ENCODE results near the gene C1QTNF5. TPM values are rescaled to one million over a fixed set of nuclear protein-coding genes. Genes with fewer than 3 reads are reported as not detected.
A peak's percentile ranks its signal among the peaks of the same experiment; 100 is the strongest.

Gene C1QTNF5
- total RNA-seq, 1 donor from 2014 or later, result 0.90 TPM

GRCh38 chr11:119368121-119369034, 27.7 kb upstream of the C1QTNF5 start:
- Histone ChIP-seq H2AFZ (replicated peaks) (no peak overlapping the region), H3K4me2 (peak overlapping the region; percentile 3), H3K9me3 (ENCODE audit: low read depth) (no peaks in the 10 kb centered on the region), H3K79me2 (ENCODE audit: low read depth) (no peaks in the 10 kb centered on the region), H3K4me3 (no peak overlapping the region), H3K27ac (no peak overlapping the region), H3K36me3 (no peaks in the 10 kb centered on the region), H3K27me3 (peaks cover 30% of the 10 kb centered on the region), H3K9ac (no peak overlapping the region), H4K20me1 (ENCODE audit: low read depth) (peaks cover 16% of the 10 kb centered on the region), H3F3A (ENCODE audit: low read depth) (peaks cover under 1% of the 10 kb centered on the region), H3K4me1 (peaks cover 21% of the 10 kb centered on the region)
- peaks cover 2% of the 10 kb centered on the region for H3K9me3 Mint-ChIP-seq
- H3K27ac Mint-ChIP-seq, result peak overlapping the region; percentile 37
- peaks cover 21% of the 10 kb centered on the region for H3K27me3 Mint-ChIP-seq (ENCODE audit: insufficient read depth, low read depth)
- peaks cover 56% of the 10 kb centered on the region for H3K4me1 Mint-ChIP-seq
- no peak overlapping the region for H3K4me3 Mint-ChIP-seq
- DNase-seq (ENCODE audit: low spot score), result peak; percentile 52
- no peaks in the 10 kb centered on the region for H3K36me3 Mint-ChIP-seq
- TF ChIP-seq CTCF (IDR thresholded peaks at IDR 0.05) (no peak), EZH2 (IDR thresholded peaks at IDR 0.05) (no peak), EZH2phosphoT487 (IDR thresholded peaks at IDR 0.05) (no peak)

DNA sequence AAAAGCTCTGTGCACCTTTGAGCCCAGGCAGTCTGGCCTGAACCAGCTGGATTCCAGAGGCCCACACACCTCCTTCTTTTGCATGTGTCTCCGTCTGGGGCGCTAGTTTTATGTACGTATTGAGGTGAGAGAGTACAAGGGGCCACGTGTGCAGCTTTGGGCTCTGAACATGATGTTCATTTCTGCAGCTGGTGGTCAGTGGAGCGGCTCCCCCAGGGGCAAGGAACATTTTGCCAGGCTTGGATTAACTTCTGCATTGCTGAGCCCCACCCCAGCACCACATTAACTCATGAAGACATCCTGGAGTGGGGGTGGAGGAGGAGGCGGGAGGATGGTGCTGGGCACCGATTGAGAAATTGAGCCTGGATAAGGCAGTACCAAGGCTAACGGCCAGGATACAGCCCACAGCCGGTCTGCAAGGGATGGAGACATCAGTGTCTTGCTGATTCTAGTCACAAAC, 27.0 kb upstream of the C1QTNF5 start:
- no peak overlapping the region for H3K27ac Mint-ChIP-seq
- H3K27me3 Mint-ChIP-seq (ENCODE audit: insufficient read depth, low read depth), result peaks cover 23% of the 10 kb centered on the region
- Histone ChIP-seq H3K79me2 (ENCODE audit: low read depth) (no peaks in the 10 kb centered on the region), H2AFZ (replicated peaks) (no peak overlapping the region), H3K9me3 (ENCODE audit: low read depth) (no peaks in the 10 kb centered on the region), H3K27me3 (peaks cover 37% of the 10 kb centered on the region), H3K27ac (no peak overlapping the region), H3F3A (ENCODE audit: low read depth) (peaks cover 8% of the 10 kb centered on the region), H4K20me1 (ENCODE audit: low read depth) (peaks cover 22% of the 10 kb centered on the region), H3K9ac (no peak overlapping the region), H3K4me1 (peaks cover 25% of the 10 kb centered on the region), H3K36me3 (no peaks in the 10 kb centered on the region), H3K4me3 (no peak overlapping the region), H3K4me2 (no peak overlapping the region)
- no peak for DNase-seq (ENCODE audit: low spot score)
- H3K9me3 Mint-ChIP-seq, result peaks cover 2% of the 10 kb centered on the region
- H3K36me3 Mint-ChIP-seq, result no peaks in the 10 kb centered on the region
- no peak overlapping the region for H3K4me3 Mint-ChIP-seq
- TF ChIP-seq CTCF (IDR thresholded peaks at IDR 0.05) (no peak), EZH2phosphoT487 (IDR thresholded peaks at IDR 0.05) (no peak), EZH2 (IDR thresholded peaks at IDR 0.05) (no peak)
- H3K4me1 Mint-ChIP-seq, result peaks cover 56% of the 10 kb centered on the region

- H3K4me1 ChIP-seq, result peaks cover 31% of the 10 kb centered on the region
- no peaks in the 10 kb centered on the region for H3K79me2 ChIP-seq (ENCODE audit: low read depth)
- H3K4me3 Mint-ChIP-seq, result no peak overlapping the region
- peaks cover 14% of the 10 kb centered on the region for H3F3A ChIP-seq (ENCODE audit: low read depth)
- no peak overlapping the region for H3K27ac ChIP-seq
- no peaks in the 10 kb centered on the region for H3K36me3 ChIP-seq
- peaks cover 29% of the 10 kb centered on the region for H3K27me3 Mint-ChIP-seq (ENCODE audit: insufficient read depth, low read depth)
- H3K9me3 ChIP-seq (ENCODE audit: low read depth), result no peaks in the 10 kb centered on the region
- H3K4me1 Mint-ChIP-seq, result peaks cover 61% of the 10 kb centered on the region
- no peak overlapping the region for H3K9ac ChIP-seq
- H3K27ac Mint-ChIP-seq, result no peak overlapping the region
- DNase-seq (ENCODE audit: low spot score), result no peak
- peaks cover 2% of the 10 kb centered on the region for H3K9me3 Mint-ChIP-seq
- no peak overlapping the region for H3K4me2 ChIP-seq
- H4K20me1 ChIP-seq (ENCODE audit: low read depth), result peaks cover 28% of the 10 kb centered on the region
- H3K36me3 Mint-ChIP-seq, result no peaks in the 10 kb centered on the region
- no peak overlapping the region for H2AFZ ChIP-seq (replicated peaks)
- H3K4me3 ChIP-seq, result no peak overlapping the region
- TF ChIP-seq EZH2 (IDR thresholded peaks at IDR 0.05) (no peak), EZH2phosphoT487 (IDR thresholded peaks at IDR 0.05) (no peak), CTCF (IDR thresholded peaks at IDR 0.05) (no peak)
- peaks cover 45% of the 10 kb centered on the region for H3K27me3 ChIP-seq
Measured at GRCh38 chr11:119366690-119367620, 26.3 kb upstream of the C1QTNF5 start.
